Common myeloid progenitor, CD34-positive (primary cell): ENCODE measurements around the gene ANKS6.

Source experiments
- CTCF ChIA-PET: fragments of 350-600 bp; sonication (Branson Sonifier 250); formaldehyde crosslinking; loops from one replicate; lab custom pipeline; 2021; ENCODE audit warnings: antibody characterized with exemption; lab: Charles Lee
- POLR2A ChIA-PET: fragments of 350-600 bp; sonication (Branson Sonifier 250); formaldehyde crosslinking; loops from one replicate; lab custom pipeline; 2021; ENCODE audit warnings: antibody characterized with exemption; lab: Charles Lee
- DNase-seq, 3 donors: peaks; one replicate each; pipeline versions ENCODE4 v3.0.0 to v3.0.0-alpha.2; 2013
- H3K27ac ChIP-seq, 2 experiments: 1 replicate in 1 of 2; 2 replicates in 1 of 2; pipeline ENCODE4 v1.7.0; 2013; ENCODE audit warnings: inconsistent platforms in 2 of 2, low read length in 2 of 2, mild to moderate bottlenecking in 2 of 2, low read depth in 1 of 2, moderate library complexity in 1 of 2; ENCODE audit not compliant: severe bottlenecking in 2 of 2, insufficient read depth in 1 of 2, poor library complexity in 1 of 2
- H3K27me3 ChIP-seq, 5 experiments: replicated peaks in 2 of 5; 1 replicate in 3 of 5; 2 replicates in 2 of 5; pipeline versions ENCODE4 v1.6.1 to v1.7.0; 2013; ENCODE audit warnings: low read length in 4 of 5, mild to moderate bottlenecking in 2 of 5, moderate library complexity in 2 of 5, inconsistent platforms in 1 of 5; ENCODE audit not compliant: insufficient read depth in 5 of 5, control insufficient read depth in 4 of 5
- H3K36me3 ChIP-seq, 4 experiments: 1 replicate in 2 of 4; 2 replicates in 2 of 4; pipeline versions ENCODE4 v1.6.1 to v1.7.0; 2013; ENCODE audit warnings: low read length in 3 of 4, control low read depth in 1 of 4, mild to moderate bottlenecking in 1 of 4; ENCODE audit not compliant: control insufficient read depth in 4 of 4, insufficient read depth in 4 of 4
- H3K4me1 ChIP-seq, 4 experiments: 1 replicate in 3 of 4; 2 replicates in 1 of 4; pipeline versions ENCODE4 v1.6.1 to v1.7.1; 2013; ENCODE audit warnings: low read length in 3 of 4, mild to moderate bottlenecking in 3 of 4, control low read depth in 1 of 4, inconsistent platforms in 1 of 4, moderate library complexity in 1 of 4; ENCODE audit not compliant: control insufficient read depth in 4 of 4, insufficient read depth in 4 of 4; ENCODE audit errors: control extremely low read depth in 1 of 4
- H3K4me3 ChIP-seq, 7 experiments: 1 replicate in 4 of 7; 2 replicates in 3 of 7; pipeline versions ENCODE4 v1.5.1 to v1.7.0; 2013; ENCODE audit warnings: mild to moderate bottlenecking in 7 of 7, low read length in 6 of 7, moderate library complexity in 6 of 7, inconsistent platforms in 2 of 7, low read depth in 2 of 7, control low read depth in 1 of 7; ENCODE audit not compliant: insufficient read depth in 4 of 7, control insufficient read depth in 1 of 7; ENCODE audit errors: extremely low read depth in 1 of 7
- H3K9me3 ChIP-seq, 5 experiments: 1 replicate in 4 of 5; 2 replicates in 1 of 5; pipeline versions ENCODE4 v1.6.1 to v1.7.1; 2013; ENCODE audit warnings: low read length in 4 of 5, mild to moderate bottlenecking in 2 of 5, inconsistent platforms in 1 of 5, low read depth in 1 of 5, moderate library complexity in 1 of 5; ENCODE audit not compliant: control insufficient read depth in 4 of 5, insufficient read depth in 2 of 5; ENCODE audit errors: control extremely low read depth in 1 of 5
- WGBS: methylation state at CpG from one replicate; pipeline ENCODE4 v1.1.5; 2013; ENCODE audit not compliant: insufficient coverage; 5-methylcytosine and 5-hydroxymethylcytosine counted together

The ANKS6 gene

DNA sequence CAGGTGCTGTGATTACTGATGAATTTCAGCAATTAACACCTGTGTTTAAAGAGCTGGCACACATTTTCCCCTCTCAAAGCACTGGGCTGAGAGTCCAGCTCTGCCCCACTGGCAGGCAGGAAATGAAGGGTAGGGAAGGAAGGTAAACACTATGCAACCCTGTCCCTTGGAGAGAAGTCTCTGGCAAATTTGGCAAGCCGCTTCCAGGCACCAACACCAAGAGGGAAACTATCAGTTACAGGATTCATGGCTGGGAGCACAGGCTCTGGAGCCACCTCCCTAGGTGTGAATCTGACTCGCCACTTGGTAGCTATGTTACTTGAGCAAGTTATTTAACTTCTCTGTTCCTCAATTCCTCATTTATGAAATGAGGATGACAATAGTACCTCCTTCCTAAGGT lies 3.3 kb downstream of the ANKS6 start:
- H3K9me3 ChIP-seq, result peaks cover 0 to 4% (median 0%) of the 10 kb centered on the region in 5 experiments
- ChIA-PET CTCF (interaction anchor here (3.5 to 4.2 kb wide), 2 partner anchors 13 to 17 kb away, joined by 10 to 46 read pairs; no protein-coding TSS in a partner anchor), POLR2A (no interaction called here)
- peaks cover 0 to 19% (median 12%) of the 10 kb centered on the region in 4 experiments for H3K4me1 ChIP-seq
- no peak for DNase-seq
- H3K27ac ChIP-seq, result no peak overlapping the region
- WGBS, result 96% methylated on average over 2 of the region's 2 CpGs
- H3K27me3 ChIP-seq, result no peaks in the 10 kb centered on the region
- peaks cover 0 to 20% (median 9%) of the 10 kb centered on the region in 4 experiments for H3K36me3 ChIP-seq
- H3K4me3 ChIP-seq, result no peak overlapping the region

- CTCF ChIA-PET, result interaction anchor here (1.2 to 4.2 kb wide), 5 partner anchors 13 to 507 kb away, joined by 3 to 46 read pairs (median 4); no protein-coding TSS in a partner anchor
- H3K4me3 ChIP-seq, result no peak overlapping the region
- POLR2A ChIA-PET, result no interaction called here
- H3K27ac ChIP-seq, result no peak overlapping the region
- peaks cover 0 to 26% (median 9%) of the 10 kb centered on the region in 4 experiments for H3K36me3 ChIP-seq
- H3K4me1 ChIP-seq, result peaks cover 0 to 16% (median 10%) of the 10 kb centered on the region in 4 experiments
- DNase-seq, result no peak
- H3K27me3 ChIP-seq, result no peaks in the 10 kb centered on the region
- no peaks in the 10 kb centered on the region for H3K9me3 ChIP-seq
- 88% methylated on average over 14 of the region's 18 CpGs for WGBS
These were observed 4.5 kb downstream of the ANKS6 start for GRCh38 chr9:98791608-98792490.

GRCh38 chr9:98790842-98791607 lies 5.3 kb downstream of the ANKS6 start:
- no peaks in the 10 kb centered on the region for H3K27me3 ChIP-seq
- H3K4me1 ChIP-seq, result peaks cover 0 to 12% (median 7%) of the 10 kb centered on the region in 4 experiments
- DNase-seq, result peak; percentile 63 to 77 (median 77)
- peaks cover 0 to 26% (median 9%) of the 10 kb centered on the region in 4 experiments for H3K36me3 ChIP-seq
- no peaks in the 10 kb centered on the region for H3K9me3 ChIP-seq
- H3K4me3 ChIP-seq, result no peak overlapping the region
- WGBS, result 67% methylated on average over 9 of the region's 10 CpGs
- CTCF ChIA-PET, result interaction anchor here (0.7 to 4.2 kb wide), 8 partner anchors 9 to 506 kb away, joined by 3 to 46 read pairs (median 4); no protein-coding TSS in a partner anchor
- H3K27ac ChIP-seq, result no peak overlapping the region
- POLR2A ChIA-PET, result interaction anchor here (0.7 kb wide), 1 partner anchor 12 kb away, joined by 5 read pairs; no protein-coding TSS in a partner anchor

DNA sequence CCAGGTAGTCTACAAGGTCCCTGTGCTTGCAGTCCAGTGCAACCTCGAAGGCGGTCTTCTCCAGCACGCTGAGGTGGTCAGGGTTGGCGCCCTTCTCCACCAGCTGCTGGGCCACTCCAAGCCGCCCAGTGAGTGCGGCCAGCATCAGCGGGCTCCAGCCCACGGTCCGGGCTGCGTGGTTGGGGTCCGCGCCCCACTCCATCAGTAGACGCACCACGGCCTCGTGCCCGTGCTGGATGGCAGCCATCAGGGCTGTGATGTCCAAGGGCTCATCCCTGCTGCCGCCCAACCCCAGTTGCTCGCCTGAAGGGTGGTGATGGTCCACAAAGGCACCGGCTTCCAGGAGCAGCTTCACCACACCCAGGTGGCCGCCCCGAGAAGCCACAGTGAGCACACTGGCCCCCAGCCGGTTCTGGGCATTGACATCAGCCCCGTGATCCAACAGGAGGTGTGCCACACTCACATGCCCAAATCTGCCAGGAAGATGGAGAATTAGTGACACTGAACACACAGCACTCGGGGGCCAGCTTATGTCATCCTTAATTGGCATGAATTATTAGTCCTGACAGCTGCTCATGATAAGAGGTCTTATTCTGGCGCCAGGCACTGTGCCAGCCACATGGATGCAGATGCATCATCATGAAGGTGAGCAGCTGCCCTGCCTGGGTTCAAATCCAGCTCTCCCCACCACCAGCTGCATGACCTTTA lies 6.1 kb downstream of the ANKS6 start:
- H3K27me3 ChIP-seq, result no peaks in the 10 kb centered on the region
- H3K27ac ChIP-seq, result no peak overlapping the region
- H3K4me1 ChIP-seq, result peaks cover 0 to 5% (median under 1%) of the 10 kb centered on the region in 4 experiments
- DNase-seq, result no peak
- ChIA-PET POLR2A (interaction anchor here (0.7 kb wide), 1 partner anchor 11 kb away, joined by 5 read pairs; no protein-coding TSS in a partner anchor), CTCF (interaction anchor here (0.7 to 4.2 kb wide), 5 partner anchors 9 to 413 kb away, joined by 3 to 46 read pairs (median 4); no protein-coding TSS in a partner anchor)
- WGBS, result 97% methylated on average over 20 of the region's 25 CpGs
- peaks cover 0 to 29% (median 9%) of the 10 kb centered on the region in 4 experiments for H3K36me3 ChIP-seq
- H3K9me3 ChIP-seq, result no peaks in the 10 kb centered on the region
- no peak overlapping the region for H3K4me3 ChIP-seq

DNA sequence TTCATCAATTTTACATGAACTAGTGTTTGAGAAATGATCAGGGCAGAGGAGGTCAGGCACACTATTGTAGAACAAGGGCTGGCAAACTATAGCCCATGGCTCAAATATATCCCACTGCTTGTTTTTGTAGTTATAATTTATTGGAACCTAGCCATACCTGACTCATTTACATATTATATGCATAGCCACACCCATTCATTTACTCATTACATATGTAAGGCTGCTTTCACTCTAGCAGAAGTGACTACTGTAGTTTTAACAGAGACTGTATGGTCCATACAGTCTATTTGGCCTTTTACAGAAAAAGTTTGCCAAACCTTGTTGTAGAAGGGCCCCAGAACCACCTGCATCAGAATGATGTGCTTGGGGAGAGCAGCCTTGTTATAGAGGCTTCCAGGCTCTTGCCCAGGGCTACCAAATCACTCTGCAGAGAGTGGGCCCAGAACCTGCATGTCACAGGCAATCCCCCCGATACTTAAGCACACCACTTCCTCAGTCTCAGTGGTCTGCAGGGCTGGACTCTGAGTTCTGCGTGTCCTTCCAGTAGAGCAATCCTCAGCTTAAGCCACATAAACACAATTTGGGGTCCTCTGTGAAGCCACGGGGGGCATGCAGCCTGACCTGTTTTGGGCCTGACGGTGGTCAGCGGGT lies 6.7 kb downstream of the ANKS6 start:
- POLR2A ChIA-PET, result no interaction called here
- no peaks in the 10 kb centered on the region for H3K27me3 ChIP-seq
- WGBS, result 100% methylated on average over 5 of the region's 5 CpGs

DNA sequence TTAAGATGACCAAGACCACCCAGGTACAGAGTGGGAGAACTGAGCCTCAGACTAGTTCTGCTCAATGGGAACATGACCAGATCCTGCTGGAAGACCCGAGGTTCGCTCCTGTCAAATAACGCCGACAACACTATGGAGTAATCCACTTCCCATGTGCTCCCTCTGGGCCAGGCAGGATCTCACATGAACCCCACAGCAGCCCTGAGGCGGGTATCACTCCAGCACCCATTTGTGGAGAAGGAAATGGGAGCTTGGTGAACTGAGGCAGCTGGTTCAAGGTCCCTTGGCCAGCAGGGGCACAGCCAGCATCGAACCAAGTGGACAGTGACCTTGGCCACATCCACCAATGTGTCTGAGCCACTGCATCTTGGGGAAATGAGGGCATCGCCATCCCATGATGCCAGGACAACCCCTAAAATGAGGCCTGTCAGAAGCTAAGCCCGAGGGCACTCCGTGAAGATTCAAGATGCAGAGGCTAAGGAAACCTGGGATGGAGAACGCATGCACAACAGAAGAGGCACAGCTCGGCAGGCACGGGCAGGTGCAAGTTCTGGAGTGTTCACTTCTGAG lies 8.5 kb downstream of the ANKS6 start:
- Histone ChIP-seq H3K9me3 (no peaks in the 10 kb centered on the region), H3K27me3 (no peaks in the 10 kb centered on the region), H3K36me3 (peaks cover 0 to 37% (median 9%) of the 10 kb centered on the region in 4 experiments), H3K4me1 (peaks cover 0 to 2% (median 0%) of the 10 kb centered on the region in 4 experiments), H3K27ac (no peak overlapping the region), H3K4me3 (no peak overlapping the region)
- CTCF ChIA-PET, result interaction anchor here (0.6 to 1.2 kb wide), 3 partner anchors 12 to 351 kb away, joined by 3 read pairs; no protein-coding TSS in a partner anchor
- POLR2A ChIA-PET, result no interaction called here
- DNase-seq, result no peak
- 95% methylated on average over 12 of the region's 12 CpGs for WGBS

More for the DNA sequence above, 6.7 kb downstream of the ANKS6 start:
- DNase-seq, result no peak
- peaks cover 0 to 2% (median 0%) of the 10 kb centered on the region in 4 experiments for H3K4me1 ChIP-seq
- CTCF ChIA-PET, result interaction anchor here (0.9 to 4.2 kb wide), 3 partner anchors 8 to 413 kb away, joined by 3 to 46 read pairs (median 4); no protein-coding TSS in a partner anchor
- H3K27ac ChIP-seq, result no peak overlapping the region
- no peak overlapping the region for H3K4me3 ChIP-seq
- no peaks in the 10 kb centered on the region for H3K9me3 ChIP-seq
- peaks cover 0 to 29% (median 9%) of the 10 kb centered on the region in 4 experiments for H3K36me3 ChIP-seq
